H1 (cell line): ENCODE data around the gene KDELR1. TPM values are rescaled to one million over a fixed set of nuclear protein-coding genes. Genes with fewer than 3 reads are reported as not detected.

Experiments
- CTCF ChIA-PET: fragments of 300-600 bp; sonication (Branson Sonifier 250); formaldehyde crosslinking; loops from one replicate; lab custom pipeline; 2021; ENCODE audit not compliant: partially characterized antibody; lab: Charles Lee
- POLR2A ChIA-PET: fragments of 300-600 bp; sonication (Branson Sonifier 250); formaldehyde crosslinking; loops from one replicate; lab custom pipeline; 2021; ENCODE audit warnings: inconsistent platforms; ENCODE audit not compliant: partially characterized antibody; lab: Charles Lee
- DNase-seq, 2 experiments: peaks; one replicate each; pipeline versions ENCODE4 v3.0.0 to v3.0.0-alpha.2; 2010 to 2022; ENCODE audit warnings: low spot score in 2 of 2, low read depth in 1 of 2, mixed read lengths in 1 of 2
- FAIRE-seq: peaks from 2 replicates; lab custom pipeline; 2011; peaks lifted over from hg19 to GRCh38; lab: Jason Lieb, UNC
- H2AFZ ChIP-seq: 2 replicates; pipeline ENCODE4 v1.8.1; 2012; ENCODE audit warnings: low read length, inconsistent platforms
- H2AK5ac ChIP-seq: 2 replicates; pipeline ENCODE4 v1.6.1; 2013; ENCODE audit warnings: low read depth, low read length
- H2BK120ac ChIP-seq: replicated peaks from 2 replicates; pipeline ENCODE3; 2013; ENCODE audit warnings: low read depth, low read length, inconsistent platforms
- H2BK12ac ChIP-seq: 2 replicates; pipeline ENCODE4 v1.6.1; 2013; ENCODE audit warnings: low read depth, low read length
- H2BK15ac ChIP-seq: 2 replicates; pipeline ENCODE4 v1.6.1; 2013; ENCODE audit warnings: low read length
- H2BK20ac ChIP-seq: 2 replicates; pipeline ENCODE4 v1.6.1; 2013; ENCODE audit warnings: low read length
- H2BK5ac ChIP-seq: 2 replicates; pipeline ENCODE4 v1.6.1; 2013; ENCODE audit warnings: low read depth, low read length
- H3K14ac ChIP-seq: 2 replicates; pipeline ENCODE4 v1.6.1; 2013; ENCODE audit warnings: inconsistent platforms; ENCODE audit not compliant: insufficient read length
- H3K18ac ChIP-seq: 2 replicates; pipeline ENCODE4 v1.6.1; 2013; ENCODE audit warnings: low read length; ENCODE audit errors: extremely low read depth
- H3K23ac ChIP-seq: 2 replicates; pipeline ENCODE4 v1.6.1; 2013; ENCODE audit warnings: inconsistent platforms; ENCODE audit not compliant: insufficient read length
- H3K23me2 ChIP-seq: 2 replicates; pipeline ENCODE4 v1.6.1; 2013; ENCODE audit warnings: low read depth, low read length
- H3K27ac ChIP-seq: 2 replicates; pipeline ENCODE4 v1.6.1; 2011; ENCODE audit warnings: low read depth, low read length, inconsistent platforms
- H3K27me3 ChIP-seq, 4 experiments: replicated peaks in 1 of 4; 1 replicate in 1 of 4; 2 replicates in 3 of 4; pipeline versions ENCODE4 v1.6.1 to v1.8.1; 2011 to 2013; ENCODE audit warnings: low read length in 3 of 4, mild to moderate bottlenecking in 3 of 4, inconsistent platforms in 2 of 4, mixed read lengths in 2 of 4, moderate library complexity in 1 of 4; ENCODE audit not compliant: control insufficient read depth in 3 of 4, insufficient read depth in 3 of 4; ENCODE audit errors: extremely low read depth in 1 of 4
- H3K36me3 ChIP-seq, 4 experiments: 2 replicates each; pipeline versions ENCODE4 v1.6.1 to v1.8.1; 2011 to 2013; ENCODE audit warnings: mild to moderate bottlenecking in 4 of 4, low read length in 3 of 4, moderate library complexity in 2 of 4, control low read depth in 1 of 4, inconsistent platforms in 1 of 4; ENCODE audit not compliant: insufficient read depth in 4 of 4, control insufficient read depth in 2 of 4
- H3K4ac ChIP-seq: replicated peaks from 2 replicates; pipeline ENCODE3; 2013; ENCODE audit warnings: low read length, low read depth, mixed read lengths, inconsistent platforms; ENCODE audit not compliant: insufficient read length
- H3K4me1 ChIP-seq, 4 experiments: replicated peaks in 1 of 4; 1 replicate in 1 of 4; 2 replicates in 3 of 4; pipeline versions ENCODE4 v1.6.1 to v1.8.1; 2011 to 2013; ENCODE audit warnings: low read length in 3 of 4, inconsistent platforms in 2 of 4, mixed read lengths in 1 of 4; ENCODE audit not compliant: insufficient read depth in 4 of 4, control insufficient read depth in 3 of 4
- H3K4me2 ChIP-seq, 2 experiments: 2 replicates each; pipeline versions ENCODE4 v1.6.1 to v1.8.1; 2011 to 2013; ENCODE audit warnings: low read depth in 2 of 2, low read length in 2 of 2, control low read depth in 1 of 2, inconsistent platforms in 1 of 2, mild to moderate bottlenecking in 1 of 2; ENCODE audit not compliant: insufficient read depth in 1 of 2
- H3K4me3 ChIP-seq, 4 experiments: fragments of 200-600, 300-600 bp in 1 of 4; sonication (generic), shearing (Covaris generic), sonication (Bioruptor Twin) in 1 of 4; 2 replicates each; pipeline versions ENCODE4 v1.5.1 to v1.8.1; 2011 to 2016; ENCODE audit warnings: low read length in 4 of 4, low read depth in 3 of 4, control low read depth in 2 of 4, inconsistent platforms in 2 of 4, mild to moderate bottlenecking in 2 of 4, mixed read lengths in 1 of 4, moderate library complexity in 1 of 4; ENCODE audit not compliant: insufficient read depth in 2 of 4; ENCODE audit errors: extremely low read depth in 1 of 4
- H3K56ac ChIP-seq: replicated peaks from 2 replicates; pipeline ENCODE3; 2013; ENCODE audit warnings: low read depth, mild to moderate bottlenecking, mixed read lengths, low read length, inconsistent platforms; ENCODE audit not compliant: insufficient read length
- H3K79me1 ChIP-seq: 2 replicates; pipeline ENCODE4 v1.6.1; 2013; ENCODE audit warnings: low read depth, low read length, control low read depth
- H3K79me2 ChIP-seq, 2 experiments: 2 replicates each; pipeline versions ENCODE4 v1.6.1 to v1.8.1; 2012 to 2013; ENCODE audit warnings: low read length in 2 of 2, mild to moderate bottlenecking in 2 of 2, inconsistent platforms in 1 of 2; ENCODE audit not compliant: insufficient read depth in 2 of 2, control insufficient read depth in 1 of 2
- H3K9ac ChIP-seq, 4 experiments: replicated peaks in 1 of 4; 1 replicate in 1 of 4; 2 replicates in 3 of 4; pipeline versions ENCODE4 v1.6.1 to v1.8.1; 2011 to 2013; ENCODE audit warnings: low read depth in 3 of 4, low read length in 3 of 4, control low read depth in 2 of 4, mild to moderate bottlenecking in 2 of 4, moderate library complexity in 2 of 4, inconsistent platforms in 1 of 4; ENCODE audit errors: extremely low read depth in 1 of 4
- H3K9me3 ChIP-seq, 2 experiments: 2 replicates each; pipeline versions ENCODE4 v1.6.1 to v1.8.1; 2012 to 2013; ENCODE audit warnings: mild to moderate bottlenecking in 2 of 2, moderate library complexity in 2 of 2, control low read depth in 1 of 2, inconsistent platforms in 1 of 2, low read depth in 1 of 2, low read length in 1 of 2, mixed read lengths in 1 of 2; ENCODE audit not compliant: insufficient read depth in 2 of 2
- H4K20me1 ChIP-seq, 2 experiments: replicated peaks in 1 of 2; 2 replicates each; pipeline versions ENCODE3 to v1.8.1; 2011 to 2013; ENCODE audit warnings: inconsistent platforms in 2 of 2, low read length in 2 of 2, mild to moderate bottlenecking in 1 of 2; ENCODE audit not compliant: insufficient read depth in 2 of 2, control insufficient read depth in 1 of 2
- H4K5ac ChIP-seq: 2 replicates; pipeline ENCODE4 v1.6.1; 2013; ENCODE audit warnings: low read length, low read depth, mixed read lengths, inconsistent platforms; ENCODE audit not compliant: insufficient read length
- H4K8ac ChIP-seq: 2 replicates; pipeline ENCODE4 v1.8.0; 2013; ENCODE audit warnings: mild to moderate bottlenecking, moderate library complexity, low read length, inconsistent platforms; ENCODE audit not compliant: insufficient read depth; ENCODE audit errors: extremely low read depth
- H4K91ac ChIP-seq: replicated peaks from 2 replicates; pipeline ENCODE3; 2013; ENCODE audit warnings: low read length, mixed read lengths, inconsistent platforms; ENCODE audit not compliant: insufficient read length
- CTCF ChIP-seq, 3 experiments: IDR thresholded peaks; 1 replicate in 2 of 3; 2 replicates in 1 of 3; pipeline versions ENCODE4 v1.5.1 to v1.6.1; 2011; ENCODE audit warnings: low read length in 3 of 3, mild to moderate bottlenecking in 3 of 3, inconsistent platforms in 2 of 3, low read depth in 1 of 3, moderate library complexity in 1 of 3; ENCODE audit not compliant: insufficient read depth in 1 of 3; ENCODE audit errors: control extremely low read depth in 1 of 3
- SP2 ChIP-seq: IDR thresholded peaks from 2 replicates; pipeline ENCODE4 v1.6.1; 2012; ENCODE audit warnings: mild to moderate bottlenecking, low read length, inconsistent platforms
- TAF7 ChIP-seq: optimal IDR thresholded peaks from 2 replicates; pipeline ENCODE3; 2011; ENCODE audit warnings: low read depth, mild to moderate bottlenecking, inconsistent platforms, low read length, moderate library complexity, borderline replicate concordance
- WGBS, 2 experiments: shearing (Covaris generic) in 1 of 2; methylation state at CpG; one replicate each; pipeline versions ENCODE4 v1.1.6 to v1.1.7; 2013 to 2015; ENCODE audit warnings: low lambda C conversion rate in 2 of 2, mixed read lengths in 2 of 2, inconsistent platforms in 1 of 2, low coverage in 1 of 2, missing lambda C conversion rate in 1 of 2; ENCODE audit not compliant: insufficient replicate concordance in 2 of 2, insufficient coverage in 1 of 2, insufficient read length in 1 of 2; ENCODE audit errors: extremely low coverage in 1 of 2, missing lambda C conversion rate in 1 of 2; 5-methylcytosine and 5-hydroxymethylcytosine counted together
- polyA plus RNA-seq, 7 experiments: library from polyadenylated mRNA; depleted of rRNA in 3 of 7; stranded (reverse) in 5 of 7; unstranded in 2 of 7; fragments of >200 nt in 5 of 7; fragments of 200-250 nt in 2 of 7; gene quantifications; 1 replicate in 5 of 7; 2 replicates in 1 of 7; 4 replicates in 1 of 7; pipeline versions ENCODE4 v1.2.1 to v1.2.3, GENCODE V29; 2011 to 2013; ENCODE audit warnings: missing spikeins in 2 of 7, mixed read lengths in 2 of 7
- total RNA-seq: library from RNA; stranded (reverse); fragmentation: NEBNext Ultra II Directional; extraction: Animal tissue kit (Norgen Biotek cat#: 25700); gene quantifications from 2 replicates; pipeline ENCODE4 v1.2.1, GENCODE V29; 2021

KDELR1 gene
- total and polyA plus RNA-seq, 2 of the 8 experiments (the other 6 are each of a cell fraction or from before 2014, with no cell fraction given), result 225 to 231 TPM

GRCh38 chr19:48418317-48419064 is 27.1 kb upstream of the KDELR1 start:
- Histone ChIP-seq H3K4ac (no peak overlapping the region), H2BK15ac (no peak overlapping the region), H3K27me3 (no peaks in the 10 kb centered on the region; a peak in 1 of 7 replicates), H3K18ac (peak overlapping the region; percentile 71; the same call in 1 of the 2 replicates), H3K79me1 (peaks cover 3% of the 10 kb centered on the region; the same call in 1 of the 2 replicates), H4K91ac (peak overlapping the region; percentile 36), H3K9me3 (no peaks in the 10 kb centered on the region; a peak in 1 of 4 replicates), H3K4me3 (no peak overlapping the region), H3K23ac (no peak overlapping the region), H4K20me1 (peaks cover 0 to 1% of the 10 kb centered on the region in 2 experiments), H3K14ac (no peak overlapping the region), H4K8ac (peak overlapping the region; percentile 60; the same call in 1 of the 2 replicates), H3K4me2 (no peak overlapping the region), H2AK5ac (peak overlapping the region; percentile 75; the same call in 1 of the 2 replicates), H2BK12ac (no peak overlapping the region), H3K27ac (no peak overlapping the region), H2BK5ac (peak overlapping the region; percentile 18; the same call in 1 of the 2 replicates), H2BK20ac (no peak overlapping the region), H3K36me3 (no peaks in the 10 kb centered on the region), H3K79me2 (no peaks in the 10 kb centered on the region), H3K4me1 (peaks cover 0 to 19% (median 8%) of the 10 kb centered on the region in 4 experiments; a peak in 5 of 7 replicates), H2AFZ (no peak overlapping the region), H3K9ac (no peak overlapping the region; a peak in 1 of 7 replicates), H3K23me2 (peaks cover 4% of the 10 kb centered on the region; the same call in 1 of the 2 replicates), H2BK120ac (no peak overlapping the region), H4K5ac (no peak overlapping the region), H3K56ac (no peak overlapping the region)
- DNase-seq, result no peak
- TF ChIP-seq CTCF (IDR thresholded peaks at IDR 0.05; ENCODE audit: control extremely low read depth in 1 of 3, insufficient read depth in 1 of 3, low read depth in 1 of 3, low read length in 3 of 3), result peak in 2 of 3 experiments; percentile 9 to 21; a peak in 2 of 4 replicates
- no peak for TF ChIP-seq SP2
- TF ChIP-seq TAF7, result no peak
- FAIRE-seq, result peak; percentile 7
- ChIA-PET CTCF (interaction anchor here (1.2 to 2.0 kb wide), 3 partner anchors 12 to 46 kb away, joined by 3 to 8 read pairs (median 6); no protein-coding TSS in a partner anchor), POLR2A (interaction anchor here (1.0 to 2.5 kb wide), 2 partner anchors 15 to 18 kb away, joined by 5 to 14 read pairs; no protein-coding TSS in a partner anchor)
- WGBS, 2 experiments, result 96% methylated on average over 6 of the region's 6 CpGs; no CpG with 5 or more reads in 1 of the 2 experiments
